GM12801 (cell line): ENCODE measurements around the gene USF3.

Experiments
- CTCF ChIP-seq: IDR thresholded peaks from one replicate; pipeline ENCODE4 v1.5.1; 2011; ENCODE audit warnings: control low read depth; ENCODE audit not compliant: insufficient read length; ENCODE audit errors: extremely low read depth

The USF3 gene, protein sequence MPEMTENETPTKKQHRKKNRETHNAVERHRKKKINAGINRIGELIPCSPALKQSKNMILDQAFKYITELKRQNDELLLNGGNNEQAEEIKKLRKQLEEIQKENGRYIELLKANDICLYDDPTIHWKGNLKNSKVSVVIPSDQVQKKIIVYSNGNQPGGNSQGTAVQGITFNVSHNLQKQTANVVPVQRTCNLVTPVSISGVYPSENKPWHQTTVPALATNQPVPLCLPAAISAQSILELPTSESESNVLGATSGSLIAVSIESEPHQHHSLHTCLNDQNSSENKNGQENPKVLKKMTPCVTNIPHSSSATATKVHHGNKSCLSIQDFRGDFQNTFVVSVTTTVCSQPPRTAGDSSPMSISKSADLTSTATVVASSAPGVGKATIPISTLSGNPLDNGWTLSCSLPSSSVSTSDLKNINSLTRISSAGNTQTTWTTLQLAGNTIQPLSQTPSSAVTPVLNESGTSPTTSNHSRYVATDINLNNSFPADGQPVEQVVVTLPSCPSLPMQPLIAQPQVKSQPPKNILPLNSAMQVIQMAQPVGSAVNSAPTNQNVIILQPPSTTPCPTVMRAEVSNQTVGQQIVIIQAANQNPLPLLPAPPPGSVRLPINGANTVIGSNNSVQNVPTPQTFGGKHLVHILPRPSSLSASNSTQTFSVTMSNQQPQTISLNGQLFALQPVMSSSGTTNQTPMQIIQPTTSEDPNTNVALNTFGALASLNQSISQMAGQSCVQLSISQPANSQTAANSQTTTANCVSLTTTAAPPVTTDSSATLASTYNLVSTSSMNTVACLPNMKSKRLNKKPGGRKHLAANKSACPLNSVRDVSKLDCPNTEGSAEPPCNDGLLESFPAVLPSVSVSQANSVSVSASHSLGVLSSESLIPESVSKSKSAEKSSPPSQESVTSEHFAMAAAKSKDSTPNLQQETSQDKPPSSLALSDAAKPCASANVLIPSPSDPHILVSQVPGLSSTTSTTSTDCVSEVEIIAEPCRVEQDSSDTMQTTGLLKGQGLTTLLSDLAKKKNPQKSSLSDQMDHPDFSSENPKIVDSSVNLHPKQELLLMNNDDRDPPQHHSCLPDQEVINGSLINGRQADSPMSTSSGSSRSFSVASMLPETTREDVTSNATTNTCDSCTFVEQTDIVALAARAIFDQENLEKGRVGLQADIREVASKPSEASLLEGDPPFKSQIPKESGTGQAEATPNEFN (N-terminal part only)

DNA sequence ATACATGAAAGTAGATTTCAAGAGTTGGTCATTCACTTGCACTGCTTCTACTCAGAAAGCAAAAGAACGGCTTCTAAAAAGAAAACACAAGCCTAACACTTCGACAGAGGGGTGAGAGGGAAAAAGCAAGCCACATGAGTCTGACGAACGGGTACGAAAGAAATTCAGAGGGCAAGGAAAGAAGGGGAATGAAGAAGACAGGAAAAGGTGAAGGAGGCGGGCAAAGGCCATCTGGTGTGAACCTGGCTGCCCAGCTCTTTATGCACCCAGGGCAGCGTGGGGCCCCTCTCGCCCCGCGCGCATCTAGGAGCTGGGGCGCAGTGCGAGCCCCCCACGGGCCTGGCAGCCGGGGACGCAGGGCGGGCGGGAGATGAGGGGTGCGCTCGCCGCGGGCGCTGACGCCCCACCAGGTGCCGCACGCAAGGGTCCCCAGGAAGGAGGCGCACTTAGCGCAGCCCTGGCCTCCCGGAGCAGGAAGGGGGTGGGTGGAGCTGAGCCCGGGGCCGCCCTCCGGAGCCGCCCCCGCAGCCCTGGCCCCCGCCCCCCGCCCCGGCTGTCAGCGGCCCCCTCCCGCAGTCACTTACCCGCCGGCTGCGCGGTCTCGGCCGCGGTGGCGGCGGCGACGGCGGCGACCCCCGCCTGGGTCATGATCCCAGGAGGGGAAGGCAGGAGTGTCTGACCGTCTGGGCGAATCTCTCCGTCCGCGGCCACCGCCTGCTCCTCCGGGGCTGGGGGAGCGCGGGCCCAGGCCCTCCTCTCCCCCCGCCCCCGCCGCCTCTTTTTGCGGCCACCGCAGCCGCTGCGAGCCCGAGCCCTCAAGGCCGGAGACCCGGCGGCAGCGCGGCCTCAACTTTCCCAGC is at the start of gene USF3:
USF3 (minus strand) TSS at position 857 of the 860 bp plus-strand sequence. CDS start 21,764 bp downstream, outside the sequence.
- TF ChIP-seq CTCF = no peak

- TF ChIP-seq CTCF = no peak
These were observed 49.5 kb upstream of the USF3 start, which contains the start of gene NAA50 for GRCh38 chr3:113745756-113746547. Gene NAA50 (minus strand): TSS chr3:113746249. CDS start chr3:113745949, 300 bp downstream.

DNA sequence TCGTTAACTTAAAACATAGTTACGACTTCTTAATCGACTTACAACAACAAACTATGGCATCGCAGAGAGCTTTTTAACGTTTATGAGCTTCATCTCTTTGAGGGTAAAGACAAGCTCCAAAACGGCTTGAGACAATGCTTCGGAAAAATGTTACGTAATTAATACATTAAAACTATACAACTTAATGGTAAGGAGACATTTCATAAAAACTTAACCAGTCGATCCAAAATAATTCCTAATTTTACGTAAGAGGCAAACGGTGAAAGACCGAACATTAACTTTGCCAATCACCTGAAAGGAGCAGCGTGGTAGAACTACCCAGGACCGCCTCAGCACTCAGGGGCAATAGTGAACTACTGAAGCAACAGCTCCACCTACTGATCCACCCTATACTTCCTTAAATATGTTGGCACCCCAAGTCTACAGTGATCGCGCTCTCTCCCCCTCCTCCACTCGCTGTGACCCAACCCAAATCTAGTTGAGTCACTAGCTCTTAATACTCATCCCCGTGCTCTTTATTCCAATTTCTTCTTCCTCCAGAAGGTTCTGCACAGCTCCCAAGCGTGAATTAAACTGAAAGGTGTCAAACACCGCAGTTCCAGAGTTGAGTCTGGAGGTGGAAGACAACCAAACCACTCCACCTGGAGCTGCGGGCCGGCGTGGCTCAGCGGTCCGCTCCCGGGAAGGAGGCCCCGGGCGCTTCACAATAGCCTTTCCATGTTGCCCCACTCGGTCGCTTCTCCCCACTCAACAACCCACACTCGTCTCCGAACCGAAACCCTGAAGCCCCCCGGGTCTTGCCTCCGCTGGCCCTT is 48.7 kb upstream of the USF3 start:
- no peak for TF ChIP-seq CTCF

DNA sequence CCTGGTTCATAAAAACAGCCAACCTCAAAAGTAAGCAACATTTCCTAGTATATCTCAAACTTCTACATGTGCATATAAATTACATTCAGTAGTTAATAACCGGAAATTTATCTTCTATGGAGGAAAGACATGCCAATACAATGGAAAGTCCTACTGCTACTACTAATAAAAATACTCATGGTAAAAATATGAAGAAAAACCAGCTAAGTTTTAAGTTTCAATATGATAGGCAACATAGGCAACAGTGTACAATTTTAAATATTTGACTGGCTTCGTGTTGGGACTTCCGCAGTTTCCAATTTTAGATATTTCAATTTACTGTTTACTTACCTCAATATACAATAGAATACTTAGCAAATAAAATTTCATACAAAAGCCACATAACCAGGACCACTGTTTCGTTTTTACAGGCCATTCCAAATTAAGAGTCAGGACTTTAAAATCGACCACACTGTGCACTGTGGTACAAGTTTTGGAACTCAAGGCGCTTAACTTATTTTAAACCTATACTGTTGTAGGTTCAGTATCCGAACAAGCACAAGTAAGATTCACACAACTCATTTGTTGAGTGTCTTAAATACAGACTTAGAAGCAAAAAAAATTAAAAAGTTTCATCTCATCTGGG is 46.7 kb upstream of the USF3 start:
- TF ChIP-seq CTCF = no peak

DNA sequence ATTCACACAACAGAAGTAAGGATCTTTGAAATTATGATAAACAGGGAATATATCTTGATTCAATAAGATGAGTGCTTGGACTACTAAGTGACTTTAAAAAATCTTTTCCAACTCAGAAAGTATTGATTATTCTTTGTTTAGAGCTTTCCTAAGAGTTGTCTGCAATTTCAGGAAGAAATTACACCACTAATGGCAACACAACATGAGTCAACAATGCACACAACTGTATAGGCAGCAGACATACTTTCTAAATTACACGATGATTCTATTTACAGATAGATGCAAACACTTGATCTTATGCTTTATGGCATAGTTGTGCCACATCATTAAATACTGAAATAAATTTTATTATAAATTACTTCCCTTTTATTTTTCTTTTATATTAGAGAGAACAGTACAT is 45.2 kb upstream of the USF3 start:
- TF ChIP-seq CTCF = no peak
